Head of caudate nucleus (tissue), 42 donors: ENCODE results near the gene ADCY5.
A peak's percentile ranks its signal among the peaks of the same experiment; 100 is the strongest.
"Not testable (repeated sequence)": the region's sequence is repeated elsewhere in the genome, so short reads cannot be mapped to it uniquely, and the experiment has no call there.

ENCODE experiments used
- DNase-seq, 42 donors: peaks; one replicate each; pipeline versions ENCODE4 v3.0.0 to v3.0.0-alpha.2; 2020 to 2021; ENCODE audit warnings: mixed read lengths in 7 of 42
- intact Hi-C: fragments of 100-400 bp; cut with DNase I; formaldehyde crosslinking; loops from one replicate; pipeline ENCODE4 v1.15.0; 2022

Gene ADCY5

DNA sequence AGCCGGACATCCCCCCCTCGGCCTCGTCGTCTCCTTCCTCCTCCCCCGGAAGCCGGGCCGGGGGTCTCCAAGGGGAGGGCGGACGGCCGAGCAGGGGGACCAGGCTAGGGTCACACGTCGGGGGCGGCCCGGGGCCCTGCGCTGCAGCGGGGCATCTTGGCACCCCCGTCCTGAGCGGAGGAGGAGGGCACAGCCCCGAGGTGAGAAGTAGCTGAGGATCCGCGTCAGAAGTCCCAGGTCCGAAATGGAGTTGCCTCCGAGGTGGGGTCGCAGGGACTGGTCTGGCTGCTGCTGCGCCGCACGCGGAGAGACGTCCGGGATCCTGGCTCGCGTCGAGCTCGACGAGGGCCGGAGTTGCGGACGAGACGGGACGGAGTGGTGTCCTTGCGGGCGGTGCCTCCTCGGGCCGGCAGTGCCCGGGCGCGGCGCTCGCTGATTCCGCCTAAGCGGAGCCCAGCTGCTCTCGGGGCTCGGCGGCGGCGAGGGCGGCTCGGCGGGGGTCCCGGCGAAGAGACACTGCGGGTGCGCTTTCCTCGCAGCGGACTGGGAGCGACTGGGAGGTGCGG is at the start of gene ADCY5:
ADCY5 (minus strand) TSS at position 555 of the 566 bp plus-strand sequence; CDS start at position 10, 545 bp downstream.
- DNase-seq = peak in 5 of 42 donors; percentile 55 to 71 (median 63)
- intact Hi-C loops = no loop called here

DNA sequence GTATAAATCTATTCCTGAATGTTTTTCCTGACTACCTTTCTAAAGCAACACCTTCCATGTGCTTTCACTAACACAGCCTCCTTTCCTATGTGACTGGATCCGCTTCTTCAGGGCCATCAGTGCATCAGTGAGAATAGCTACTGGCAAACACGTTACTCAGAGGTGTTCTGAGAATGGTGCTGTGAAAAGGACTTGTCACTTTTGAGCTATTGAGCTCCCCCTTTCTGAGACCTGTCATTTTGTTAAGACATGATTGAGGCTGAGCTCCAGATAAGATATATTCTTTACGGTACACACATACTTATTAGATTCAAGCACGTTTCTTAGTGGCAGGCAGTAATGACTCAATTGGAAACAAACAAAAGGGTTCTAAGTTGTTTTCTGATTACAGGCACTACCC is 45.0 kb upstream of the ADCY5 start:
- intact Hi-C loops = no loop called here
- peak in 5 of 42 donors; percentile 22 to 50 (median 34) for DNase-seq

DNA sequence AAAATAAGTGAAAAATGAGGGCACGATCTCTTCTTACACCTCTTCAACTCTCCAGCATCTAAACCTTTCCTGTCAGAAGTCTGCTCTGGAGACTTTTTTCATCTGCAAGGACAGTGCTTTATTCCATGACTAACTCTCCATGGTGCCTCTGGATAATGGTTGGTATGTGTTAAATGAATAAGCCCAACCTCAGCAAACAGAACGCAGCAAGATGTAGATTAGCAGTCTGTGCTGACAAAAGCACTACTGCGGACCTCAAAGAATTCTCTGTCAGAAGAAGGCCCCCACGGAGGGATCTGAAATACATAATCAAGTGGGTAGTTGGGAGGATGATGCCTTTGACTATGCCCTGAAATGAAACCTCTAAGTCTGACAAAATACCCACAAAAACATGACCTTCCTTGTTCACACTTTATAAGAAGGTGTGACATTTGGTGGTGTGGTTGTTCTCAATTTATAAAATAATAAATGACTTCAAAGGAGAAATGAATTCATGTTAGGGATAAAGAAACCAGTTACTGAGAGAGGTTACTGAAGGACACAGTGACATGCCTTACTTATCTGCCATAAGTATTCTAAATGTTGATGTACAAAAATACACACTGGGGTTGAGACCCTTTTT is 43.2 kb upstream of the ADCY5 start:
- intact Hi-C loops = no loop called here
- DNase-seq = no peak

DNA sequence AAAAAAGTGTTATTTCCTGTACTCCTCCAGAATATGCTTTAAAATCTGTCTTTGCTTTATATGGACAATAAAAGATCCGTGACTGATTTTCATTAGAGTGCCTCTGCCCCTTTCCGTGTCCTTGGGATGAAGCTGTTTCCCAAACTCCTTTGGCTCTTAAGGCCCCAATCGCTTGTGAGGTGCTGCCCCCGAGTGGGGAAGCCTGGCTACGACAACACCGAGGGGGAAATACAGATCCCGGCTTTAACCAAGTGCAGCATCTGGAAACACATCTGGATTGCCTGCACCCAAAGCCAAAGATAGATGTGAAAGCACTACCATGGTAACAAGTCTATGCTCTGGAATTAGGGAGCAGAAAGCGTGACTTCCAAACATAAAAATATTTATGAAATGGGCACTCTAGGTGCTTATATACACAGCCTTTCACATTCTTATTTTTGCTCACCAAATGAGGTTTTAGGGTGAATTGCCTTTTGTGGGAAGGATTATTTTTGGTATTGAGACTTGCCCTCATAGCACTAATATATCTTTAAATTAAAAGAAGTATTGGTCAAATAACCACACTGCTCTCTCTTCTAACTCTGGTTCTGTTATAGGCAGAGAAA is 40.6 kb upstream of the ADCY5 start:
- DNase-seq = peak; percentile 66 to 93 (median 84)
- intact Hi-C loops = loop anchor here (2.0 kb wide), 1 partner anchor 161 kb away; no protein-coding TSS in a partner anchor

DNA sequence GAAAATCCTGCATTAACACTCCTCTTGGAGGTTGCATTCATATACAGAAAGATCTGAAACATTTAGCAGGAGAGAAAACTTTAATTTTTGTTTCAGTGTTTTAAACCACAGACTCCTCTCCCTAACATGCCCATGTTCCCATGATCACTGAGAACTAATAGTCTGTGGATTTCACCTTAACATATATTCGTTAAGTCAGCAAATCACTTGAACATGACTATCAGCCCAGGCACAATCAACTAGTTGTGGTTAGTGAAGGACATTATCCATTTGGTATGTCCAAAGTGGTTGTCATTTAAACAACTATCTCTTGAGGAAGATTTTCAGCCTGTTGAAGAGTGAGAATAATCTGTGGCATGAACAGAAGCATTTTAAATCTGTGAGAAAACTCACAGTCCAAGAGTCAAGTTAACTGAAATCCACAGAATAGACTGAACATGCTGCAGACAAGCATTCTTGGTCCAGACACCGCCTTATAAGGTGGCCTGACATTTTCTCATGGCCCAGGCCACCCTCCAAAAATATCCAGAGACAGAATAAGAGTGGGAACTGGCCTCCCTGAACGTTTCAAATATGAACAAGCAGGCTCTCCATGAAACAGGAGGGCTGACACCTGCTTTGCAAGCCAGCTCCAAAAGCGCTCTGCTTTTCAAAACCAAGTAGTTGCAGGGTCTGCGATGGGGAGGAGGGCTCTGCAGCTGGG is 39.9 kb upstream of the ADCY5 start:
- intact Hi-C loops = loop anchor here (2.0 kb wide), 1 partner anchor 160 kb away; no protein-coding TSS in a partner anchor
- DNase-seq = no peak

DNA sequence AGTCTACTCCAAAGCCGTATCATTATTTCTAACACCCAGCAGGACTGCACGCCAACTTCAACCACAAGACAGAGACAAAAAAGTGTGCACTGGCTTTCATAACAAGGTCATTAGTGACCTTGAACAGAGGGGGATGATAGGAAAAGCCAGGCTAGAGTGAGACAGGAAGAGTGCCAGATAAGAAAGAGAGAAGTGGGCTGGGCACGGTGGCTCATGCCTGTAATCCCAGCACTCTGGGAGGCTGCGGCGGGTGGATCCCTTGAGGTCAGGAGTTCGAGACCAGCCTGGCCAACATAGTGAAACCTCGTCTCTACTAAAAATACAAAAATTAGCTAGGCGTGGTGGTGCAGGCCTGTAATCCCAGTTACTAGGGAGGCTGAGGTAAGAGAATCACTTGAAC is 38.2 kb upstream of the ADCY5 start:
- DNase-seq, intact Hi-C loops: not testable (repeated sequence)

DNA sequence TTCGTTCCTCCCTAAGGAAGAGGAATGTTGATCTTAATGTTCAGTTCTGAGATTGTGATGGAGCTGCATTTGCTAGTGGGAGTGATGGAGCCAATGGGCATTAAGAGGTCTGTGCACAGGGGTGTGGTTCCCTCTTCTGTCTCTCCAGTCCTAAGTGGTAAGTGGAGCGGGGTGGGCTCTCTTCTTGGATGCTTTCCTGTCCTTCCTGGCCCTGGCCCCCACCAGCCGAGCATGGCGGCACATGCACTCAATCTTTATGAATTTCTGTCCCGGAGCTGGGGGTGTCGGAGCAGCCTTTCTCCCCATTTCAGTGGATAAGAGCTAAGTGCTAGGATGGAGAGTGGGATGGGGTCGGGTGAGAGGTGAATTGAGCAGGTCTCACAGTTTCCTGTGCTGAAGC is 37.6 kb upstream of the ADCY5 start:
- no peak for DNase-seq
- intact Hi-C loops = no loop called here

DNA sequence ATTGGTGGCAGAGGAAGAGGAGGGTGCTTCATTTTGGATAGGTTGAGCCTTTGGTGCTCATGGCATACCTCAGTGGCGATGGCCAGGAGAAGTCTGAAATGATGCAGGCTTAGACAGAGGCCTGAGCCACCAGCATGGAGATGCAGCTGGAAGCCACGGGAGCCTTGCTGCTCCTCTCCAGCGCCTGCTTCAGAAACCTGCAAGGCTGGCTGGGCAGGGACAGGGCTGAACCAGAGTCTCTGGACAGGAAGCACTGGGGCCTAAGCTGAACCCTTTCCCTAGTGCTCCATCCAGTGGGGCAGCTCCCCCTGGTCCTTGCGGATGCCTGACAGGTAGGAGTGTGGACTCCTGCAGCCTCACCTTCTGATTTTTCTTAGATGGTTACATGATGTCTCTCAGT is 36.7 kb upstream of the ADCY5 start:
- DNase-seq = no peak
- intact Hi-C loops = no loop called here

DNA sequence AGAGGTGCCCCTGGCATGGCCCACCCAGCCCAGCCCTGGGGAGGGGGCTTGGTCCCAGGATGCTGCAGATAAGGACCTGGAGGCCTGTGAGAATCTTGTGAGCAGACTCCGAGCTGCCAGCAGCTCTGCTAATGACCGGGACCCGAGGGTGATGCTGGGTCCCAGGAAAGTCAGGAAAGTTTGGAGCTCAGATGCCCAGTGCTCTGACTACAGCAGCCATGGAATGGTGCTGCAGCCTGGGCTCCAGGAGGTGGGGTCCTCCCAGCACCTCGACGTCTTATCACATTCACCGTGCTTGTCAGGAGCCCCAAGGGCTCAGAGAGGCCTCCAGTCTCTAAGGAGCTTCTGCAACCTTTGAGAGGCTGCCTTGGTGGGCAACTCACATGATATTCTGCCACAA is 34.3 kb upstream of the ADCY5 start:
- intact Hi-C loops = no loop called here
- DNase-seq = no peak

DNA sequence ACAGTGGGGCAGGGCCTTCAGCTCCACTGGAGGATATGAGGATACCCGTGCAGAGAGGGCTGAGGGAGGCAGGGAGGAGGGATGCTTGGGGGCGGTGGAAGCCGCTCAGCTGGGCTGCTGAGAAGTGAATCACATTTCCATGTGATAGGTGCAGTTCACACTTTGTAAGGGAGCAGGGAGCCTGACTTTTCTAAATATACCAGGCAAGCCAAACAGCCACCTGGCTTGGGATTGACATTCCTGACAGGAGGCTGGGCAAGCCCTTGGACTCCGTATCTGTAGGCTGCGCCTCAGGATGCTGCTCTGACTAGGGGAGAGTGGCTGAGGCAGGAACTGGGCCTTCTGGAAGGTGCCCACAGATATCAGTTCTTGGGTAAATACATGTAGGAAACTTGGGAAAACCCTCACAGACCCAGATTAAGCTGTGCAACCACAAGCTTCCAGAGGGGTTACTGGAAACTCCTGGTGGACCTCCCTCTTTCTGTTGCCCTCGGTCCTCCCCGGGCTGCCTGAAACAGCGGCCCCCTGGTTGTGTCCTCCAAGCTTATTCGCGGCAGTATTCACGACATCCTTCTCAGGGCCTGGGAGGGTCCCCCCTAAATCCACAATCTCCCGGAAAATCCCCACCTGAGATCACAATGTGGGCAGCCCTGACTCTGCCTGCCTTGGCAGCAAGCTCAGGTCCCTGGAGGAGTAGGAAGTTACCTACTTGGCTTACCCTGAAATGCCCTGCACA is 33.0 kb upstream of the ADCY5 start:
- peak; percentile 34 to 91 (median 70) for DNase-seq
- intact Hi-C loops = no loop called here

DNA sequence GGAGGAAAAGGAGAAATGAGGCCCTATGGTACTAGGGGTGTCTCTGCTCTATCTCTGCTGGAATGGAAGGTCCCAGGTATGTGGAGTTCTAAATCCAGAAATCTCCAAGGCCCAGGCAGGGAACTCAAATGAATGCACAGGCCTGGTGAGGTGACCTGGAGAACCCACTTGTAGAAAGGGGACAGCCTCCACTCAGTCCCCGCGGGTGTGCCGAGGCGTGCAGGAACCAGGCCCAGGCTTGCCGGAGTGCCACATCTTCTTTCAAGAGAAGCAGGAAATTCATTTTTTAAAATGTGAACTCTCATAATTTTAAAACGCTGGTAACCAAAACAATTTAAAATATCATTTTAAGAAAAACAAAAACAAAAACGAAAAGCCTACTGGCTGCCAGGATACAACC is 32.2 kb upstream of the ADCY5 start:
- DNase-seq = peak in 1 of 42 donors; percentile 42
- intact Hi-C loops = no loop called here

DNA sequence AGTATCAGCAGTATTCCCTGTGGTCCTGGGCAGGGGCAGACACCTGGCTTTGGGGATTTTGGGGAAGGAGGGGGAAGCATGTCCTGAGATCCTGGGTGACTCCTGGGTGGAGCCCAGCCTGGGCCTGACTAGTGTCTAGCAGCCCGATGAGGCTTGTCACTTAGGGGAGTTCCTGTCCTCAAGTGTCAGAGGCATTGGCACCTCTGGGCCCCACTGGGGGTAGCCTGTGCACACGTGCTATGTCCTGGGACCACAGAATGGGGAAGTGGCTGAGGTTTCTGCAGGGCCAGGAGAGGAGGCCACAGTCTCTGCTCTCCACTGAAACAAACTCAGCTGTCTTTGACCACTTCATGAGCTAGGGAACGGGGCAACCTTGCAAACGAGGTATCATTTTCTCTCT is 31.5 kb upstream of the ADCY5 start:
- intact Hi-C loops = no loop called here

DNA sequence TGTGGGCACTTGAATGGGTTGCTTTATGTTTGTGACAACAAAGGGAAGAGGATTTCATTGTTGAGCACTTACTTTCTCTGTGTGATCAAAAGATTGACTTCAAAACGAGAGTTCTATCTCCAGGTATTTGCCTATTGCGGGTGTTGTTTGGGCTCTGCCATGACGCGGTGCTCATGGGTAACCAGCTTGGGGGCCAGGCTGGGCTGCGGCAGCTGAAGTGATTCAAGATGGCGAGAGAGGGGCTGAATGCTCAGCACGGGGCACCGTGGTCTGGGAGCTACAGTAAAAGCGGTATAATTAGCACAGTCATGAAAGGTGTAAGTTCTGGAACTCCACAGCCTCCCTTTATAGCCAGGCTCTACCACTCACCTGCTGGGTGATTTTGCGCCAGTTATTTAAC is 31.0 kb upstream of the ADCY5 start:
- DNase-seq = peak in 1 of 42 donors; percentile 9
- intact Hi-C loops = no loop called here

More for the DNA sequence above, 31.5 kb upstream of the ADCY5 start:
- DNase-seq = peak in 1 of 42 donors; percentile 33

DNA sequence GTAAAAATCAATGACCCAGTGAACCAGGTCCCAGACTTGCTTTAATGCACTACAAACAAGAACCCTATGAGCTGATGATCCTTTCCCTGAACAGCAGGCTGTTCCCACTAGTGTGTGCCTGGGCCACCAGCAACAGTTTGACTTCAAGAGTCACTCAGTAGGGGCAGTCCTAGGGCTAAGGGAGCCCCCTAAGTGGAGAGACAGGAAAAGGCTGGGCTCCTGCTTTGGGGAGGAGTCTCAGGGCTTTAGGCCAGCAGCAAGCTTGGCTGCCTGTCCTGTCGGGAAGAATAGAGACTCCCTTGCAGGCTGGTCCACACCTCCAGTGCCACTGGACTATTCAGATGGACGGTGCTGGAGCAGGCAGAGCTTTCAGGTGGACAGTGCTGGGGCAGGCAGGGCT is 29.4 kb upstream of the ADCY5 start:
- peak in 1 of 42 donors; percentile 21 for DNase-seq
- intact Hi-C loops = no loop called here

DNA sequence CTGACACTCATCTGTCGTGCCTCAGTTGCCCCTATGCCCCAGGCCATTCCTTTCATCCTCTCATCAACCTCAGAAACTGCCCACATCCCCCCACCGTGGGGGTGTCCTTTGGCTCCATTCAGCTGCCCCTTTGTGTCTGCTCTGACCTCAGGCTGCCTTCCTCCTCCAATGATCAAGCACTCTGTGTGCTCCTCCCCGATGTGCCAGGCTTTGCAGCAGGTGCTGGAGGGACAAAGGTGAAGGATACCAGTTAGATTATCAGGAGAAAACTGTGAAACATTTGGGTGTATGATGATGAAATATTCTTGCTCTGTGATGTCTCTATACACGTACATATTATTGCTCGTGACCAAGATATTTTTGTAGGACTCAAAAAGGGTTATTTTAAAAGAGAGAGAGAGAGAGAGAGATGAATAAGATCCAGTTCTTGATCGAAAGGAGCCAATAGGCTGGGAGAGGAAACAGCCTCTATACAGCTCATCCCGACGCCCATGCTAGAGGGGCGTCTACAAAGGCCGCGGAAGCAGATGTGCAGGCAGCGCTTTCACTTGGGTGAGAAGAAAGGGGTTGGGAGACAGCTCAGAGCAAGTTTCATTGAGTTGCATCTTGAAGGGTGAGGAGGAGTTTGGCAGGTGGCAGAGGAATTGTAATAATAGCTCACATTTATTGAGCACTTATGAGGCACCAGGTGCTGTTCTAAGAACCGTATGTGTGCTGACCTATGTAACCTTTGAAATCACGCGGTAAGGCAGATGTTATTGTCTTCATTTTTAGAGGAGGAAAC is 28.3 kb upstream of the ADCY5 start:
- intact Hi-C loops = no loop called here
- peak in 38 of 42 donors; percentile 22 to 91 (median 62) for DNase-seq

DNA sequence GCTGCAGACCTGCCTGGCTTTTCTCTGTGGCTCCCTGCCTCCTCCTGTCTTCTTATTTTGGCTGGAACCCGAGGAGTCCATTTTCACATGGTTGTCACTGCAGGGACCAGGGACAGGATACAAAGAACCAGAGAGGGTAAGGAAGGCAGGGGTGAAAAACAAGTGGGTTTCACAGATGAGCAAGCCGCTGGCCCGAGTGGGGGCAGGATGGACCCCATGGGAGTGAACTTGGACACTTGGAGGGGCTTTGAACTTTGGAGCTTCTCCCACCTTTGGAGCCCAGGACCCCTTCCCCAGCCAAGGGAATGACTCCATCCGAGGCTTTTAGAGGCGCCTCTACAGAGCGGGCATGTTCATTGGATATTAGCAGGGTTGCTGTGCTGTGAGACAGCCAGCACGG is 26.9 kb upstream of the ADCY5 start:
- peak in 1 of 42 donors; percentile 30 for DNase-seq
- intact Hi-C loops = no loop called here

DNA sequence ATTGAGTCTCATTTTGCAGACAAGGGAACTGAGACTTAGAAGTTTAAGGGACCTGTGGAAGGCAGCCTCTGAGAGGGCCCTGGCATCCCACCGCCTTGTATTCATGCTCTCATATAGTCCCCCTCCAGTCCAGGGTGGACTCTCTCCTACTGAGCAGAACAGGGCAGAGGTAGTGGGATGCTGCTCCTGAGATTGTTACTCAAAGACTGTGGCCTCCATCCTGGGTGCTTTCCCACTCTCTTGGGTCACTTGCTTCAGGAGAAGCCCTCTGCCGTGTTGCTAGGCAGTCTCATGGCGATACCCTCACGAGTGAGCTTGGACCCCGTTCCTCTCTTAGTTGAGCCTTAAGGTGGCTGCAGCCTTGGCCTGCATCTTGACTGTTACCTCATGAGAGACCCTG is 22.2 kb upstream of the ADCY5 start:
- intact Hi-C loops = no loop called here
- DNase-seq = no peak

DNA sequence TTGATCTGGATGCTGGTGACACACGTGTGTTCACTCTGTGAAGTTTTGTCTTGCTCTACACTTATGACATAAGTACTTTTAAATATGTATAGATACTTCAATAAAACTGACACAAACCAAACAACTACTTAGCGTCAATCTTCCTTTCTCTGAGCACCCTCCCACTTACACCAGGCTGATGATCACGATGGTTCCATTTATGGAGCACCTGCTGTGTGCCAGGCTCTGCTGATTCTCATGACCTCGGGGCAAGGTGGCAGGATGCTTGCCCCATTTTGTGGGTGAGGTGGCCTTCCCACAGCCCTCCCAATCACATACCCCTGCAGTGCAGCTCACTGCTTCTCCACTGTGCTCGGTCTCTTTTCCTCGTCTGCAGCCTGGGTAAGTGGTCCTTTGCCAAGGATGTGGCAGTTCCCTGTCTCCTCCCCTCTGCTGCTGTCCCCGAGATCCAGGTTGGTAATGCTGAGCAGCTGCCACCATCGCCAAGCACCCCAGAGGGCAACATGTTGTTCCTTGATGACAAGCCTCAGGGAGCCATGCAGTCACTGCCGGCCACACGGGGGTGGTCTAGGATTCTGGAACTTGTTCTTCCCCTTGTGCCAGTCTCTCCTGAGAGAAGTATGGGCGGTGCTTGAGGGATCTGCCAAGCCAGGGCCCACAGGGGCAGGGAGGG is 20.6 kb upstream of the ADCY5 start:
- intact Hi-C loops = no loop called here
- DNase-seq = peak in 18 of 42 donors; percentile 37 to 84 (median 60)
